ENCODE results near the gene NXPH4.
A peak's percentile ranks its signal among the peaks of the same experiment; 100 is the strongest.

The NXPH4 gene

DNA sequence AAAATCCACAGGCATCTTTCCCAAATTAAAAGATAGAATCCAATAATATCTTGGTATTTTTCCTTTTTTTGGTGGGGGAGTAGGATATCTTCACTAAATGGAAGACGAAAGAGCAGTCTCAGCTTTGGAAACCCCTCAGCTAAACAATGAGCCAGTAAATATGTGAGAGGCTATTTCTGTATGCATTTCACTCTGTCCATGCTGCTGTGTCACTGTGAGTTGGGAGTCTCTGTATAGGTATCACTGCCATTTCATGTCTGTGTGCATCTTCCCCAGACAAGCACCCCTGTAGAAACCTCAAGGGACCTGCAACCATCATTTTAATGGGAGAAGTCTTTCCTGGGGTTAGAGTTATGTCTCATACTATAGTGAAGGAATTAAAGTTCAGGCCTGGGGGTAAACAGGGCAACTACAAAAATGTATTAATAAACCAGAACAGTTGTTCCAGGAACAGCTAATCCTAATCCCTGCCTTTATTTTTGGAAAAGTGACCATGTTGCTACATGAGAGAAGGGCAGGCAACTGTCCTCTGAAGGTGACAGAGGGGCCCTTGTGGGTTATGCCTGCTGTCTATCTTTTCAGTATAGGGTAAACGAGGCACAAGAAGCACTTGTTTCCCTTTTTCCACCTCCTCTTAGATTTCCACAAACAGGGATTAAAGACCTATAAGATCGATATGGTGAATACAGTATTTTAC is 45.7 kb downstream of the NXPH4 start:
- no peak overlapping the region for H3K27ac ChIP-seq
- no peak for DNase-seq (ENCODE audit: low read depth, low spot score)

DNA sequence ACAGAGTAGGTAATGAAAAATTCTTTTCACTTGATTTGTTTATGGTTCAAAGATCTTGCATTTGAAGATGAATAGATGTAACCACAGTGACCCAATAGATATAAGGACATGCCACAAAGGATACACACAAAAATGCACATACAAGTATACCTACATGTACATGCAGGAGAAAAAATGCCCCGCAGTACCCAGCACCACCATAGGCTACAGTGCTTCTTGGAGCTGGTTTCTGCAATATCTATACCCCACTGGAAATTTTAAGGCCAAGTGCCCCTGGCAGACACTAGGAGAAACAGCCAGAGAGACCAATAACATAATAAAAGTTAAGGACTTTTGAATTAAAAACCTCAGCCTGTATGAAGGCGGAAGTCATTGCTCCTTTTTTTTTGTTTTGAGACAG is 46.5 kb downstream of the NXPH4 start:
- DNase-seq (ENCODE audit: low read depth, low spot score) = no peak

DNA sequence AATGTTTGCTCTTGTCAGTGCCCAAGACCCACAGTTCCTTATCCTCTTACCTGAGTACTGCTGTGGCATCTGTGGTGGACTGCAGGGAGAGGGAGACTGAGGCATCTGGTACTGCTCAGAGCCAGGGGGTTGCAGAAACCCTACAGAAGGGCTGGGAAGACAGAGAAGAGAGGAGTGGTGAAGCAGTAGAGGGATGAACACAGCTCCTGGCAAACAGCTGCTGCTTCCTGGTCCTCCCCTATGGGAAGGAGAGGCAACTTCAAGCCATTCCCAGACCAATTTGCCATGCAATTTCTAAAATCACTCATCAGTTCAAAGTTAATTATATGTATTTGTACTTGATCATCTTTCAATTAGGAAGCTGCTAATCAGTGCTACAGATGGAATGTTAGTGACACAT is 50.1 kb downstream of the NXPH4 start:
- no peak overlapping the region for H3K27ac ChIP-seq
- no peak for DNase-seq (ENCODE audit: low read depth, low spot score)

More for the DNA sequence above, 46.5 kb downstream of the NXPH4 start:
- H3K27ac ChIP-seq = no peak overlapping the region

DNA sequence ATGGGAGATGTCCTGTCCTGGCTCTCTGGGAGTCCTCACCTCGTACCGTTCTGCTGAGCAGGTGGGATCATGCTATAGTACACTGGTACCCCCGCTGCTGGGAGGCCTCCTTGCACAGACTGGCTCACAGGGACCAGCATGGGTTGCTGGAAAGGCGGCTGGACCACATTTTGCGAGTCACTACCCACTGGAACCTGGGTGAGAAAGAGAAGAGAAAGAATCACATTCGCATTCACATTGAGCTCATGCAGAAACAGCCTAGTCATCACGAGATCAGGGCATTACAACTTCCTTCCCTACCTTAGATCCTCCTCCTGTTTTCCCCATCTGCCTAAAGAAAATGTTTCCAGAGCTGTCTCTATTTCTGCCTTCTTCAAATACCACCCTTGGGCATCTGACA is 51.7 kb downstream of the NXPH4 start:
- peak overlapping the region; percentile 18 for H3K27ac ChIP-seq
- no peak for DNase-seq (ENCODE audit: low read depth, low spot score)

GRCh38 chr12:57270966-57271470 is 54.4 kb downstream of the NXPH4 start:
- no peak for DNase-seq (ENCODE audit: low read depth, low spot score)
- no peak overlapping the region for H3K27ac ChIP-seq

GRCh38 chr12:57272337-57273151 is 56.0 kb downstream of the NXPH4 start:
- DNase-seq (ENCODE audit: low read depth, low spot score) = no peak
- no peak overlapping the region for H3K27ac ChIP-seq

DNA sequence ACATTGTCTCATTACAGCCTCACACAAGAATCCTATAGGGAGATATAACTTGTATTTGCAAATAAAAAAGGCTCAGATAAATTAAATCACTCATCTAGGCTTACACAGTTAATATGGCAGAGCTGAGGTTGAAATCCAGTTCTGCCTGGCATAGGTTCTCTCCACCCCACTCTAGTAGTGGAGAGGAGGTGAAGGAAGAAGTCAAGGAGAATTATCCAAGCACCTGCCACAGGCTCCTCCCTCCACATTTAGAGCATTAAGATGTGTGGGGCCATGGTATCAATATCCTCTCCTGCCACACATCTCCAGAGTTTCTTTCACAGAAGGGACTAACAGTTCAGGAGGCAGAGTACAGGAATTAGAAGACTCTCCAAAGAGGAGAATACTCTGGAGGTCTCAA is 56.9 kb downstream of the NXPH4 start:
- no peak for DNase-seq (ENCODE audit: low read depth, low spot score)
- H3K27ac ChIP-seq = no peak overlapping the region

Data from epithelial cell of prostate (primary cell).